K562 (cell line): ENCODE measurements around the gene TIMM10. TPM values are rescaled to one million over a fixed set of nuclear protein-coding genes. Genes with fewer than 3 reads are reported as not detected.

Source experiments
- ATAC-seq: fragments of 200-7000 bp; cut with Tn5 transposase; 3 replicates; pipeline ENCODE4 v1.9.1; 2020; ENCODE audit warnings: moderate library complexity
- BruUV-seq: library from RNA; stranded (reverse); fragments of 400-500 nt; replicated peaks from 2 replicates; lab custom pipeline; 2021; lab: Mats Ljungman, UMichigan
- CTCF ChIA-PET: fragments of 300-600 bp; formaldehyde crosslinking; extraction: SDS; loops from one replicate; lab custom pipeline; 2021; ENCODE audit warnings: low intra/inter-chr PET ratio; lab: Yijun Ruan, JAX
- POLR2A ChIA-PET: fragments of 300-600, 350-650 bp; sonication (Branson Sonifier 250); formaldehyde crosslinking; extraction: SDS; loops from one replicate; lab custom pipeline; 2021; ENCODE audit warnings: antibody characterized with exemption, inconsistent platforms; lab: Yijun Ruan, JAX
- DNase-seq, 4 experiments: peaks; one replicate each; pipeline versions ENCODE4 v3.0.0 to v3.0.0-alpha.2; 2011 to 2018; ENCODE audit warnings: low spot score in 3 of 4, mixed read lengths in 3 of 4; ENCODE audit errors: extremely low read depth in 1 of 4
- FAIRE-seq: peaks from 2 replicates; lab custom pipeline; 2011; peaks lifted over from hg19 to GRCh38; lab: Jason Lieb, UNC
- H2AFZ ChIP-seq: 2 replicates; pipeline ENCODE4 v1.6.0; 2011; ENCODE audit warnings: low read depth, low read length, control low read depth, inconsistent platforms
- H3K27ac ChIP-seq: fragments of 200-600 bp; 3 replicates; pipeline ENCODE4 v1.8.0; 2011; ENCODE audit warnings: low read depth, mild to moderate bottlenecking, control low read depth, inconsistent platforms, low read length, moderate library complexity, mixed read lengths; ENCODE audit errors: extremely low read depth
- H3K27me3 ChIP-seq, 2 experiments: fragments of 300-600 bp in 1 of 2; 2 replicates in 1 of 2; 3 replicates in 1 of 2; pipeline versions ENCODE4 v1.6.0 to v1.8.0; 2011; ENCODE audit warnings: inconsistent platforms in 2 of 2, low read length in 2 of 2, mild to moderate bottlenecking in 1 of 2, mixed read lengths in 1 of 2, moderate library complexity in 1 of 2; ENCODE audit not compliant: control insufficient read depth in 2 of 2, insufficient read depth in 2 of 2
- H3K36me3 ChIP-seq: fragments of 300-600 bp; 3 replicates; pipeline ENCODE4 v1.8.0; 2011; ENCODE audit warnings: mild to moderate bottlenecking, low read length, inconsistent platforms; ENCODE audit not compliant: control insufficient read depth, insufficient read depth
- H3K4me1 ChIP-seq, 2 experiments: fragments of 200-600 bp in 1 of 2; replicated peaks in 1 of 2; 2 replicates in 1 of 2; 3 replicates in 1 of 2; pipeline versions ENCODE4 v1.5.1 to v1.8.0; 2011; ENCODE audit warnings: inconsistent platforms in 2 of 2, low read length in 2 of 2, mild to moderate bottlenecking in 1 of 2, mixed read lengths in 1 of 2, moderate library complexity in 1 of 2; ENCODE audit not compliant: control insufficient read depth in 2 of 2, insufficient read depth in 2 of 2
- H3K4me2 ChIP-seq: 2 replicates; pipeline ENCODE4 v1.6.1; 2011; ENCODE audit warnings: low read length, control low read depth, inconsistent platforms, mixed read lengths; ENCODE audit not compliant: insufficient read depth
- H3K4me3 ChIP-seq: fragments of 200-600 bp; sonication (generic), shearing (Covaris generic); 2 replicates; pipeline ENCODE4 v1.5.1; 2016; ENCODE audit warnings: control low read depth, inconsistent platforms
- H3K79me2 ChIP-seq: fragments of 200-600 bp; 3 replicates; pipeline ENCODE4 v1.8.0; 2011; ENCODE audit warnings: low read length, inconsistent platforms; ENCODE audit not compliant: control insufficient read depth, insufficient read depth
- H3K9ac ChIP-seq, 2 experiments: 2 replicates each; pipeline versions ENCODE4 v1.6.0 to v1.6.1; 2011; ENCODE audit warnings: low read depth in 2 of 2, low read length in 2 of 2, control low read depth in 1 of 2, inconsistent platforms in 1 of 2, mild to moderate bottlenecking in 1 of 2, mixed read lengths in 1 of 2; ENCODE audit not compliant: insufficient read depth in 1 of 2
- H3K9me1 ChIP-seq: one replicate; pipeline ENCODE4 v1.6.0; 2011; ENCODE audit warnings: inconsistent platforms, mild to moderate bottlenecking, low read length, moderate library complexity; ENCODE audit not compliant: control insufficient read depth, insufficient read depth
- H3K9me3 ChIP-seq: replicated peaks from 2 replicates; pipeline ENCODE4 v1.5.1; 2011; ENCODE audit warnings: low read depth, low read length, inconsistent platforms; ENCODE audit not compliant: control insufficient read depth, insufficient read depth
- H4K20me1 ChIP-seq: replicated peaks from 2 replicates; pipeline ENCODE4 v1.6.1; 2011; ENCODE audit warnings: low read length, inconsistent platforms, mixed read lengths; ENCODE audit not compliant: control insufficient read depth, insufficient read depth
- POLR2G ChIP-seq: fragments of 200-400 bp; formaldehyde crosslinking; IDR thresholded peaks from 2 replicates; pipeline ENCODE4 v1.6.1; 2017; ENCODE audit warnings: low read depth, mild to moderate bottlenecking, antibody characterized with exemption, low read length, moderate library complexity
- RB1 ChIP-seq: fragments of 450-650 bp; IDR thresholded peaks from 2 replicates; pipeline ENCODE4 v1.6.1; 2017; ENCODE audit warnings: low read depth, mild to moderate bottlenecking
- RBM22 ChIP-seq: fragments of 200-400 bp; formaldehyde crosslinking; IDR thresholded peaks from 2 replicates; pipeline ENCODE4 v1.6.1; 2018; ENCODE audit warnings: low read length, low read depth; ENCODE audit not compliant: poor library complexity, severe bottlenecking
- SUPT5H ChIP-seq: fragments of 450-650 bp; IDR thresholded peaks from 2 replicates; pipeline ENCODE4 v1.6.1; 2016
- ZBTB33 ChIP-seq: sonication (generic); formaldehyde crosslinking; IDR thresholded peaks from 2 replicates; pipeline ENCODE4 v1.8.1; 2023; ENCODE audit warnings: mild to moderate bottlenecking, missing genetic modification reagents
- ZBTB7A ChIP-seq: IDR thresholded peaks from 2 replicates; pipeline ENCODE4 v1.6.1; 2011; ENCODE audit warnings: low read depth, mild to moderate bottlenecking, low read length, moderate library complexity, borderline replicate concordance; ENCODE audit not compliant: control insufficient read depth
- ZNF212 ChIP-seq: fragments of 450-650 bp; formaldehyde crosslinking; IDR thresholded peaks from 2 replicates; pipeline ENCODE4 v1.4.0; 2020; ENCODE audit warnings: mild to moderate bottlenecking
- WGBS: fragments of 100-300 bp; shearing (Covaris generic); methylation state at CpG from one replicate; pipeline ENCODE4 v1.1.6; 2016; ENCODE audit warnings: low coverage, mixed read lengths; ENCODE audit not compliant: insufficient coverage; ENCODE audit errors: missing lambda C conversion rate; 5-methylcytosine and 5-hydroxymethylcytosine counted together
- in situ Hi-C: fragments of 300-500 bp; cut with MboI; formaldehyde crosslinking; loops from 4 replicates; pipeline ENCODE4 v1.15.0; 2018; ENCODE audit warnings: inconsistent platforms, mixed read lengths
- intact Hi-C: fragments of 100-400 bp; cut with micrococcal nuclease; formaldehyde crosslinking; loops from 2 replicates; pipeline ENCODE4 v1.14.2; 2022
- polyA plus RNA-seq, 8 experiments: library from polyadenylated mRNA; depleted of rRNA in 4 of 8; stranded (reverse) in 5 of 8; unstranded in 3 of 8; fragments of >200 nt; fragmentation: Nextera tagmentation in 2 of 8; fragmentation: Illumina TruSeq in 1 of 8; extraction: Ambion mirVana in 2 of 8; extraction: Trizol in 1 of 8; gene quantifications; 2 replicates each; pipeline versions ENCODE4 v1.2.1 to v1.2.3, GENCODE V29; 2011 to 2014; ENCODE audit warnings: inconsistent platforms in 1 of 8, missing spikeins in 1 of 8
- total RNA-seq, 7 experiments: library from RNA; depleted of rRNA in 6 of 7; stranded (reverse); fragments of >200 nt in 6 of 7; fragmentation: Illumina TruSeq in 2 of 7; extraction: Trizol in 2 of 7; gene quantifications; 2 replicates each; pipeline versions ENCODE4 v1.2.1 to v1.2.3, GENCODE V29; 2011 to 2021; ENCODE audit warnings: low replicate concordance in 1 of 7

Gene TIMM10
- total and polyA plus RNA-seq, 9 of the 15 experiments (the other 6 are each of a cell fraction or from before 2014, with no cell fraction given) = 109 to 553 (median 172) TPM

DNA sequence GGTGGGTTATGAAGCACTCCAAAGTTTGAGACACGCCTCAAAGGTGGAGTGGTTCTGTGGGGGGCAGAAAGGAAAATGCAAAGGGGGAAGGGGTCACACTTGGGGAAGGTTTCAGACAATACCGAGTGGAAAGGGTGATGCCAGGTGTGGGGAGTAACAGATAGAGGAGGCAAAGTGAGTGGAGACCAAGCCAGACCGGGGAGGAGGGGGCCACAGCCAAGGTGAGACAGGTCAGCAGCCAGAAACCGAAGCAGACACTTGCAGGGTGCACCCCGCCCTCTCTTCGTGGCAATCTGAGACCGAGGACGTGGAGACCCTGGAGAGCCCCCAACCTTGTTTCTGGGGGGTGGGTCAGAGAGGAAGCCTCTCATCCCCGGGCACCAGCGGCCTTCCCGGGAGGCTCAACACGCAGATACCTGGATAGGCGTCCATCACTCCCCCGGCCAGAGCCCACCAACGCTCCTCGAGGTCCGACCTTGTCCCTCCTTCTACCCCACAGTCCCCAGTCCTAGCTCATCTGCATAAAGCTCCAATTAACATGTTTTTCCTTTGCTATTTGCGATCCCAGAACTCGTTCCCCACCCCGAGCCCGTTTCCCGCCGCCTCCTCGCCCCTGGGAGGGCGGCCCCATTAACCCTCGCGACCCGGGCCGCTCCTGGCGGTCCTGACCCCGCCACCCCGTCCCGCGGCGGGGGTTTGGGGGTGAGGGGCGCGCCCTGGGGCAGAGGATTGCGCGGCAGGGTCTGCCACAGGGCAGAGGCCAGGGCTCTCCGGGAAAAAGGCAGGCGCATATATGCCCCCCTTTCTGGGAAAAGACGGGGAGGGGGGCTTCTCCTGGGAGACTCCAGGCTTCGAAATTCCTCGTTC, 48.4 kb downstream of the TIMM10 start:
- FAIRE-seq (no peak), DNase-seq (no peak), ATAC-seq (no peak)
- H3K4me3 ChIP-seq = no peak overlapping the region
- peak; percentile 30 for TF ChIP-seq RBM22
- TF ChIP-seq ZBTB7A = peak; percentile 33; the same call in 1 of the 2 replicates
- TF ChIP-seq RB1 = no peak
- TF ChIP-seq ZNF212 (CRISPR knock-in tag) = no peak
- TF ChIP-seq ZBTB33 = peak; percentile 62; the same call in 1 of the 2 replicates
- TF ChIP-seq POLR2G = 0 out of 2 replicates have a peak, but pooled peaks have one; percentile 29
- no peak for TF ChIP-seq SUPT5H
- H3K4me2 ChIP-seq = no peak overlapping the region
- peaks cover 34% of the 10 kb centered on the region for H3K36me3 ChIP-seq
- no TSS peak for BruUV-seq
- ChIA-PET CTCF (no interaction called here), POLR2A (interaction anchor here (0.9 to 1.0 kb wide), 3 partner anchors 9 to 16 kb away, joined by 3 to 4 read pairs (median 4); no protein-coding TSS in a partner anchor)
- H3K9me3 ChIP-seq = no peaks in the 10 kb centered on the region
- intact Hi-C loops (no loop called here), in situ Hi-C loops (no loop called here)
- H3K79me2 ChIP-seq = no peaks in the 10 kb centered on the region
- H3K27ac ChIP-seq = no peak overlapping the region
- H4K20me1 ChIP-seq = peaks cover 8% of the 10 kb centered on the region; the same call in 1 of the 2 replicates
- WGBS = 66% methylated on average over 19 of the region's 44 CpGs
- H2AFZ ChIP-seq = no peak overlapping the region
- no peaks in the 10 kb centered on the region for H3K27me3 ChIP-seq
- no peaks in the 10 kb centered on the region for H3K9me1 ChIP-seq
- H3K9ac ChIP-seq = 0 out of 4 replicates have a peak overlapping the region, but pooled peaks of 1 of the 2 experiments have one; percentile 33
- H3K4me1 ChIP-seq = peaks cover 6 to 16% of the 10 kb centered on the region in 2 experiments; a peak in 4 of 5 replicates
